NCI-H345 (cell line): Measurements from ENCODE around the gene VPS37D.
"Not testable (repeated sequence)": the region's sequence is repeated elsewhere in the genome, so short reads cannot be mapped to it uniquely, and the experiment has no call there.

Source experiments
- DNase-seq: peaks from one replicate; lab custom pipeline; 2025; lab: John Stamatoyannopoulos, UW

The VPS37D gene

DNA sequence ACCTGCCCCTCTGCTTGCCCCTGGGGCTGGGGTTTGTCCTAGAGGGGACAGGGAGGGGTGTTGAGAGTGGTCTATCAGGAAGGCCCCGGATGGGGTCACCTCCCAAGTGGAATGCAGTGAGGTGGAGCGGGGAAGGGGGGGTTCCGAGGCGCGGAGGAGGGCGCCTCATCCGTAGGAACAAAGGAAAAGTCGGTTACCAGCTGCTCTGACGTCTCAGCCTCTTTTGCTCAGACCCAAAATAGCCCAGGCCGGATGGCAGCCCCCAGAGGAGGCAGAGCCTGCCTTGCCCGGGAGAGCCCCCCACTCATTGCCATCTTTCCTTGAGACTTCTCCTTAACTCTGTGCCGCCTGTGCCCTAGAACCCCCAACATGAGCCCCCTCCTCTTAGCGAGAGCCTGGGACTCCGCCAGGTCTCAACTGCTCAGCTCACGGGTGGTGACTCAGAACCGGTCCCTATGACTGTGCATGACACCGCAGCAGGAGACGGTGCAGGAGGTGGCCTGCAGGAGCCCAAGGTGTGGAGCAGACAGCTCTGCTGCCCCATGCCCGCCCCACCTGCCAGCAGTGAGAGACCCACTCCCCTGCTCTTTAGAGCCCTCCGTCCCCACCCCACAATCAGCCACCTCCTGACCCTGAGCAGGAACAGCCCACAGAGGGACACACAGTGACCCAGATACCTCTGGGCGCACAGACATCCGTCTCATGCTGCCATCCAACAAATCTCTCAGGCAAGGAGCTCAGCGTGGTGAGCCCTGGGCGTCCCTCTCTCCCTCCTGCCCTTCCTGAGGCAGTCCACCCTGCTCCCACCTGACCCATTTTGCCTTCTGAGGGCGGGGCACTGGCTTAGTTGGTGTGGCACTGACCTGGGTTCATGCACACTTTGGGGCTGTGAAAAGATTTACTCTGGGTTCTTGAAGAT, 38.8 kb downstream of the VPS37D start:
- DNase-seq: no peak

- DNase-seq: peak; percentile 76
Measured at GRCh38 chr7:73707045-73707631, 39.5 kb downstream of the VPS37D start.

- no peak for DNase-seq
Measured at GRCh38 chr7:73708961-73709549, 41.4 kb downstream of the VPS37D start.

DNA sequence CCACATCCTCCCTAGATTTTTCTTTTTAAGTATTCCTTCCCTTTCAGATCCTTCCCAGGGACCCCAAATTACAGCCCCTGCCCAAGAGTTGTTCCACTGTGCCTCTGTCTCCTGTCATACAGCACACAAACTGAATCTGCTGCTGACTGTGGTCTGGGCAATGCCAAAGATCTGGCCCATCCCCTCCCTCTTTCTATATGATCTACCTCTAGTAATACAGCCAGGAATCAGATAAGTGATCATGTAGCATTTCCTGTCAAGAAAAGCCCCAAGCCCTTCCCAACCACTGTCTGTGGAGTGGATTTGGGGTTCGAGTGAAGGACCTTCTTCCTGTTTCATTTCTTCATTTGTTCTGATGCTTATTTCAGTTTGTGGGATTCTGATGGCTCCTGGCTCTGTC, 45.1 kb downstream of the VPS37D start:
- DNase-seq: no peak

DNA sequence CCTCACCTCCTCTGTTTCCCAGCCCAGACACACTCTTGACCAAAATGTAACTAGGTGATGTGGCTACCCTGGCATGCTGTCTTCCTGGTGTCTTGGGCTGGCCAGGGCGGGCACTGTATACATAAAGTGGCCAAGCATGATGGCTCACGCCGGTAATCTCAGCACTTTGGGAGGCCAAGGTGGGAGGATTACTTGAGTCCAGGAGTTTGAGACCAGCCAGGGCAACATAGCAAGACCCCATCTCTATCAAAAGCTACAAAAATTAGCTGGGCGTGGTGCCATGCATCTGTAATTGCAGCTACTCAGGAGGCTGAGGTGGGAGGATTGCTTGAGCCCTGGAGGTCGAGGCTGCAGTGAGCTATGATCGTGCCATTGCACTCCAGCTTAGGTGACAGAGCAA, 45.7 kb downstream of the VPS37D start:
- DNase-seq: not testable (repeated sequence)

GRCh38 chr7:73715648-73716317, 48.2 kb downstream of the VPS37D start:
- peak; percentile 80 for DNase-seq

- DNase-seq: no peak
Measured at GRCh38 chr7:73716318-73716890, 48.8 kb downstream of the VPS37D start.

DNA sequence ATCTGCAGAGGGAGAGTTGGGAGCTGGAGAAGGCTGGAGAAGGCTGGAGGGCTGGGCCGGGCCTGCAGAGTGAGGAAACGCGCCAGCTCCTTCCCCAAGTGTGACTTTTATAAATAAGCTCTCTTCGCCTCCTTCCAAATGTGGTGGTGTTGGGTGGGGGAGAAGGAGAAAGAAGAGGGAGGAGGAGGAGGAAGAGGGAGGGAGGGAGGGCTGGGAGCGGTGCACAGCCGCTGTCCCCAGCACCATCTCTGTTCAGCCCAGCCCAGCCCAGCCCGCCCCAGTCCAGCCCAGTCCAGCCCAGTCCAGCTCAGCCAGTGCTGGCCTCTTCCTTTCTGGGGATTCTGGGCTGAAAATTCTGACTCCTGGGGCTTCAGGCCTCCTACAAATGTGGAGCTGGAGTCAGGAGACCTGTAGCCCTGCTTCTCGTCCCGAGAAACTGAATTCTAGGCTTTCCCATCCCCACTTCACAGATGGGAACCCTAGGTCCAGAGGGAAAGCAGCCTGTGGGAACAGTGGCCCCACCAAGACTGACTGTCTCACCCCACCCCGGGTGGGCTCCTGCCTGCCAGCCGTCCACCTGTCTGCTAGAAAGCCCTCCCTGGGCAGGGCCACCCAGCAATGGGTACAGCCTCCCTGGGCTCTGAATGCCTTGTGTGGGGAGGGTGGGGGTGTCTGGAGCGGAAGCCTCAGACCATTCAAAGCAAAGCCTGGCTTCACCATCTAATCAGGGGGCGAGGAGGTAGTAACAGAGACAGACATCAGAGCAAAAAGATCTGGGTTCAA, 49.6 kb downstream of the VPS37D start:
- DNase-seq: no peak

- no peak for DNase-seq
Measured at GRCh38 chr7:73717991-73718405, 50.4 kb downstream of the VPS37D start.

GRCh38 chr7:73718438-73718881, 50.8 kb downstream of the VPS37D start:
- no peak for DNase-seq

DNA sequence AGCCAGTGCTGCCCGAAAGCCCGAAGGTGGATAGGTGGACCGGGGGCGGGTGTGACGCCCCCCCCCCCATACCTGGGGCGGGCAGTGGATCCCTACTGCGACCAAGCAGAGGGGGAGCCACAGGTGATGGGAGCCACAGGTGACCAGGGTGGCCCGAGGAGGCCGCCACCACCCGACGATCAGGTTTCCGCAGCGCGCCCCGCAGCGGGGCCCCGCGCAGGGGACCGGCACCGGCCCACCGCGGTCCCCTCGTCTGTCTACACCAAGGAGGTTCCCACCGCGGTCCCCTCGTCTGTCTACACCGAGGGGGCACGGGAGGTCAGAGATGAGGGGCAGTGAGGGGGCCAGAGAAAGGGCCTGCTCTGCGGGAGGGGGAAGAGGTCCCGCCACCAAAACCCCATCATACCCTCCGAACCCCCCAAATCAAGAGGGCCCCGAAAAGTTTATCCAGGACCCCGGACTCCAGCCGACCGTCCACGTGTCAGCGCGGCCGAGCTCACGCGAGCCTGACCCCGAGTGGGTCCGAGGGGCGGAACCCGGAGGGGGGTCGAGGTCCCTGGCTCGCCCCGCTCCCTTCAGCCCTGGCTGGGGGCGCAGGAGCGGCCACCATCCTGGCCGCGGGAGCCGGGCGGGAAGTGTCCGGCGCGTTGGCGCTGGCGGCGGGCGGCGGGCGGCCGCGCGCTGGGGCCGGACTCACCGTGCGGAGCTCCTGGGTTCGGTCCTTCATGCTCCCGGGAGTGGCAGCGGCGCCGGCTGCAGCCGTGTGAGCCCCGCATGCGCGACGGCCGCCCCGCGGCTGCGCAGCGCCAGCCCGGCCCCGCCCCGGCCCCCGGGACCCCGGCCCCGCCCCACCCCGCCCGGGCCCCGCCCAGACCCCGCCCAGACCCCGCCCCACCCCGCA, 51.5 kb downstream of the VPS37D start, which contains the start of gene STX1A:
Gene STX1A, minus strand, starts transcription at position 765 of the 901 bp plus-strand sequence. Its CDS starts 38 bp downstream, at position 727.
- peak; percentile 73 for DNase-seq

GRCh38 chr7:73719806-73720169, 52.2 kb downstream of the VPS37D start:
- DNase-seq: no peak

DNA sequence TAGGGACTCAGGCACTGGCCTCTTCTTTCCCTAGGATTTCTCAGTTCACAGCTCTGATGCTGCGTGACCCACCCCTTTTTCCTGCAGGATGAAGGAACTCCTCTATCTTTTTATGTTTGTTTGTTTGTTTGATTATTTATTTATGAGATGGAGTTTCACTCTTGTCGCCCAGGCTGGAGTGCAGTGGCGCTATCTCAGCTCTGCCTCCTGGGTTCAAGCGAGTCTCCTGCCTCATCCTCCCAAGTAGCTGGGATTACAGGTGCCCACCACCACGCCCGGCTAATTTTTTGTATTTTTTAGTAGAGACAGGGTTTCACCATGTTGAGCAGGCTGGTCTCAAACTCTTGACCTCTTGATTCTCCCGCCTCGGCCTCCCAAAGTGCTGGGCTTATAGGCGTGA, 52.8 kb downstream of the VPS37D start:
- DNase-seq: not testable (repeated sequence)

- peak; percentile 47 for DNase-seq
Measured at GRCh38 chr7:73721377-73721817, 53.8 kb downstream of the VPS37D start.
